ENCODE data around the gene CTIF.

GRCh38 chr18:48866856-48867255, 328.0 kb downstream of the CTIF start:
- no peak for TF ChIP-seq POLR2A (IDR thresholded peaks at IDR 0.05)
- no peak for TF ChIP-seq CTCF (IDR thresholded peaks at IDR 0.05)
- no peak for TF ChIP-seq POLR2AphosphoS5 (IDR thresholded peaks at IDR 0.05)
